ENCODE measurements around the gene BRAF.

DNA sequence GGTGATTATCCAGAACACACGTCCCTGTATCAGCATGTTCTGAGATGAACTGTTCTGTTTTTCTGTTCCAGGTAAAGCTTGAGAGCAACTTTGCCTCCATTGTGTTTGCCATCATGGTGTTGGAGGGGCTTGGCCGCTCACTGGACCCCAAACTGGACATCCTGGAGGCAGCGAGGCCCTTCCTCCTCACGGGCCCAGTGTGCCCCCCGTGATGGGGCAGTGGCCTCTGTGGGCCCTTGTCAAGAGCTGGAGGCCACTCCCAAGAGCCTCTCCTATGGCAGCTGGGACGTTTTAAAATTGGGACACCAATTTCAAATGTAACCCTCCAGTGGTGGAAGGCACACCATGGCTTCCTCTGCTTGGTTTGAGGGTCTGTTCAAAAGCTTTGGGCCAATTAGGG lies 230.1 kb downstream of the BRAF start:
- TF ChIP-seq EZH2 (IDR thresholded peaks at IDR 0.05; ENCODE audit: borderline replicate concordance, low read depth, low read length, severe bottlenecking), result no peak
- TF ChIP-seq, protein P1, sequence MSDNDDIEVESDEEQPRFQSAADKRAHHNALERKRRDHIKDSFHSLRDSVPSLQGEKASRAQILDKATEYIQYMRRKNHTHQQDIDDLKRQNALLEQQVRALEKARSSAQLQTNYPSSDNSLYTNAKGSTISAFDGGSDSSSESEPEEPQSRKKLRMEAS (IDR thresholded peaks at IDR 0.05; ENCODE audit: insufficient read depth, insufficient read length), result no peak

Measured in endothelial cell of umbilical vein (primary cell).